IMR-90 (cell line): Measurements from ENCODE around the gene KRTAP10-9. TPM values are rescaled to one million over a fixed set of nuclear protein-coding genes. Genes with fewer than 3 reads are reported as not detected.

Experiments used
- ATAC-seq: fragments of 200-7000 bp; cut with Tn5 transposase; 2 replicates; pipeline ENCODE4 v1.9.1; 2020; ENCODE audit warnings: low read depth, mild to moderate bottlenecking, moderate library complexity
- BruUV-seq: library from RNA; stranded (reverse); fragments of 400-500 nt; replicated peaks from 2 replicates; lab custom pipeline; 2021; lab: Mats Ljungman, UMichigan
- CTCF ChIA-PET: fragments of 300-600 bp; formaldehyde crosslinking; extraction: SDS; loops from one replicate; lab custom pipeline; 2021; ENCODE audit warnings: antibody characterized with exemption; lab: Yijun Ruan, JAX
- POLR2A ChIA-PET: fragments of 300-600 bp; sonication (Branson Sonifier 250); formaldehyde crosslinking; loops from one replicate; lab custom pipeline; 2022; ENCODE audit warnings: antibody characterized with exemption; ENCODE audit not compliant: unreplicated experiment; lab: Charles Lee
- DNase-seq: peaks from one replicate; pipeline ENCODE4 v3.0.0; 2013
- H2AFZ ChIP-seq: replicated peaks from 2 replicates; pipeline ENCODE3; 2013; ENCODE audit warnings: low read length, mild to moderate bottlenecking; ENCODE audit not compliant: poor library complexity
- H2AK5ac ChIP-seq: 2 replicates; pipeline ENCODE4 v1.6.1; 2013; ENCODE audit warnings: low read depth, low read length, inconsistent platforms
- H2AK9ac ChIP-seq: replicated peaks from 2 replicates; pipeline ENCODE3; 2013; ENCODE audit warnings: mild to moderate bottlenecking, low read depth, low read length, moderate library complexity; ENCODE audit not compliant: poor library complexity
- H2BK120ac ChIP-seq: 2 replicates; pipeline ENCODE4 v1.6.1; 2013; ENCODE audit warnings: low read depth, low read length, inconsistent platforms
- H2BK15ac ChIP-seq: 3 replicates; pipeline ENCODE4 v1.6.1; 2013; ENCODE audit warnings: low read depth, low read length, inconsistent platforms
- H2BK20ac ChIP-seq: 2 replicates; pipeline ENCODE4 v1.6.1; 2013; ENCODE audit warnings: low read depth, mild to moderate bottlenecking, inconsistent platforms, low read length, moderate library complexity
- H2BK5ac ChIP-seq: 2 replicates; pipeline ENCODE4 v1.6.1; 2013; ENCODE audit warnings: mild to moderate bottlenecking, low read depth, low read length, inconsistent platforms; ENCODE audit not compliant: poor library complexity, severe bottlenecking
- H3K14ac ChIP-seq: replicated peaks from 2 replicates; pipeline ENCODE4 v1.6.1; 2013; ENCODE audit warnings: low read depth, low read length, inconsistent platforms
- H3K18ac ChIP-seq: 2 replicates; pipeline ENCODE4 v1.6.1; 2013; ENCODE audit warnings: low read depth, low read length, control low read depth
- H3K23ac ChIP-seq: 2 replicates; pipeline ENCODE4 v1.6.1; 2013; ENCODE audit warnings: low read depth, low read length, inconsistent platforms
- H3K27ac ChIP-seq: 2 replicates; pipeline ENCODE4 v1.5.1; 2013; ENCODE audit warnings: mild to moderate bottlenecking, control low read depth, low read length; ENCODE audit not compliant: insufficient read depth
- H3K27me3 ChIP-seq: 2 replicates; pipeline ENCODE4 v1.6.1; 2013; ENCODE audit warnings: low read length; ENCODE audit not compliant: control insufficient read depth, insufficient read depth
- H3K36me3 ChIP-seq: 2 replicates; pipeline ENCODE4 v1.6.1; 2013; ENCODE audit warnings: low read length, mixed read lengths; ENCODE audit not compliant: control insufficient read depth, insufficient read depth
- H3K4ac ChIP-seq: 2 replicates; pipeline ENCODE4 v1.6.1; 2013; ENCODE audit warnings: low read depth, low read length, inconsistent platforms
- H3K4me1 ChIP-seq: 2 replicates; pipeline ENCODE4 v1.6.1; 2013; ENCODE audit warnings: low read length, mixed read lengths; ENCODE audit not compliant: control insufficient read depth, insufficient read depth
- H3K4me2 ChIP-seq: 2 replicates; pipeline ENCODE4 v1.6.1; 2013; ENCODE audit warnings: low read depth, mild to moderate bottlenecking, control low read depth, low read length, moderate library complexity
- H3K4me3 ChIP-seq: 2 replicates; pipeline ENCODE4 v1.5.1; 2013; ENCODE audit warnings: low read depth, mild to moderate bottlenecking, control low read depth, low read length, moderate library complexity; ENCODE audit not compliant: insufficient read depth
- H3K56ac ChIP-seq: 2 replicates; pipeline ENCODE4 v1.6.1; 2013; ENCODE audit warnings: low read length, inconsistent platforms; ENCODE audit not compliant: insufficient read depth; ENCODE audit errors: extremely low read depth
- H3K79me1 ChIP-seq, 2 experiments: 2 replicates each; pipeline ENCODE4 v1.6.1; 2013; ENCODE audit warnings: low read length in 2 of 2, inconsistent platforms in 1 of 2, low read depth in 1 of 2
- H3K9ac ChIP-seq: 2 replicates; pipeline ENCODE4 v1.6.1; 2013; ENCODE audit warnings: low read depth, low read length, control low read depth
- H3K9me1 ChIP-seq: 2 replicates; pipeline ENCODE4 v1.6.1; 2013; ENCODE audit warnings: low read length, inconsistent platforms; ENCODE audit not compliant: insufficient read depth
- H3K9me3 ChIP-seq: 2 replicates; pipeline ENCODE4 v1.6.1; 2013; ENCODE audit warnings: low read length; ENCODE audit not compliant: control insufficient read depth, insufficient read depth
- H4K20me1 ChIP-seq: 2 replicates; pipeline ENCODE4 v1.6.1; 2013; ENCODE audit warnings: low read length, inconsistent platforms; ENCODE audit not compliant: insufficient read depth
- H4K5ac ChIP-seq: 2 replicates; pipeline ENCODE4 v1.6.1; 2013; ENCODE audit warnings: mild to moderate bottlenecking, low read depth, low read length, control low read depth
- H4K8ac ChIP-seq, 2 experiments: 2 replicates each; pipeline ENCODE4 v1.6.1; 2013; ENCODE audit warnings: low read depth in 2 of 2, low read length in 2 of 2, control low read depth in 1 of 2, inconsistent platforms in 1 of 2
- H4K91ac ChIP-seq: 2 replicates; pipeline ENCODE4 v1.6.1; 2013; ENCODE audit warnings: low read depth, low read length, inconsistent platforms; ENCODE audit not compliant: insufficient read depth
- BHLHE40 ChIP-seq: fragments of 150-350 bp; IDR thresholded peaks from 2 replicates; pipeline ENCODE4 v1.6.1; 2016; ENCODE audit warnings: mild to moderate bottlenecking, low read depth, low read length
- CEBPB ChIP-seq: IDR thresholded peaks from 2 replicates; pipeline ENCODE4 v1.6.1; 2012; ENCODE audit warnings: low read depth, low read length, improper control_type of control experiment
- CHD1 ChIP-seq: IDR thresholded peaks from 2 replicates; pipeline ENCODE4 v1.6.1; 2012; ENCODE audit warnings: low read depth, low read length, improper control_type of control experiment
- FOS ChIP-seq: fragments of 150-350 bp; IDR thresholded peaks from 2 replicates; pipeline ENCODE4 v1.6.1; 2016; ENCODE audit warnings: low read depth, low read length
- MAFK ChIP-seq: IDR thresholded peaks from 2 replicates; pipeline ENCODE4 v1.6.1; 2012; ENCODE audit warnings: low read depth, low read length, improper control_type of control experiment
- MAZ ChIP-seq: IDR thresholded peaks from 2 replicates; pipeline ENCODE4 v1.6.1; 2012; ENCODE audit warnings: low read depth, mild to moderate bottlenecking, low read length, improper control_type of control experiment, moderate library complexity, borderline replicate concordance
- MXI1 ChIP-seq: IDR thresholded peaks from 2 replicates; pipeline ENCODE4 v1.6.1; 2012; ENCODE audit warnings: low read depth, mild to moderate bottlenecking, low read length, moderate library complexity, borderline replicate concordance
- NFE2L2 ChIP-seq: fragments of 150-350 bp; IDR thresholded peaks from 2 replicates; pipeline ENCODE4 v1.6.1; 2016; ENCODE audit warnings: low read depth, mild to moderate bottlenecking, low read length
- POLR2A ChIP-seq: IDR thresholded peaks from 2 replicates; pipeline ENCODE4 v1.6.1; 2012; ENCODE audit warnings: mild to moderate bottlenecking, low read depth, low read length
- RAD21 ChIP-seq: IDR thresholded peaks from 2 replicates; pipeline ENCODE4 v1.6.1; 2012; ENCODE audit warnings: low read length, improper control_type of control experiment
- RCOR1 ChIP-seq: IDR thresholded peaks from 2 replicates; pipeline ENCODE4 v1.6.1; 2012; ENCODE audit warnings: mild to moderate bottlenecking, low read length, improper control_type of control experiment; ENCODE audit not compliant: insufficient replicate concordance
- RFX5 ChIP-seq: IDR thresholded peaks from 2 replicates; pipeline ENCODE4 v1.8.0; 2012; ENCODE audit warnings: low read depth, mild to moderate bottlenecking, low read length, moderate library complexity
- SMC3 ChIP-seq: fragments of 150-350 bp; IDR thresholded peaks from 2 replicates; pipeline ENCODE4 v1.6.1; 2016; ENCODE audit warnings: low read depth, mild to moderate bottlenecking, antibody characterized with exemption, low read length, moderate library complexity
- WGBS, 2 experiments: methylation state at CpG; one replicate each; pipeline versions ENCODE4 v1.1.5 to v1.1.7; 2013; ENCODE audit warnings: missing lambda C conversion rate in 2 of 2; ENCODE audit not compliant: insufficient read length in 1 of 2; ENCODE audit errors: extremely low coverage in 2 of 2; 5-methylcytosine and 5-hydroxymethylcytosine counted together
- dilution Hi-C: fragments of 300-500 bp; cut with HindIII; formaldehyde crosslinking; loops from one replicate; pipeline ENCODE4 v1.14.3; 2018; ENCODE audit warnings: low sequenced_read_pairs; ENCODE audit not compliant: unreplicated experiment
- in situ Hi-C: fragments of 300-500 bp; cut with MboI; formaldehyde crosslinking; loops from 3 replicates; pipeline ENCODE4 v1.14.3; 2019; ENCODE audit warnings: low sequenced_read_pairs, inconsistent platforms, mixed read lengths
- intact Hi-C: fragments of 100-400 bp; cut with micrococcal nuclease; formaldehyde crosslinking; loops from 2 replicates; pipeline ENCODE4 v1.10.0; 2022
- polyA plus RNA-seq, 3 experiments: library from polyadenylated mRNA; depleted of rRNA; stranded (reverse); fragments of >200 nt; gene quantifications; 2 replicates each; pipeline ENCODE4 v1.2.3, GENCODE V29; 2012; ENCODE audit warnings: low replicate concordance in 1 of 3
- total RNA-seq: library from RNA; depleted of rRNA; stranded (reverse); fragments of >200 nt; gene quantifications from 2 replicates; pipeline ENCODE4 v1.2.3, GENCODE V29; 2012
- TF ChIP-seq, protein P1 (sequence below): conservative IDR thresholded peaks from 2 replicates; pipeline ENCODE4 v1.5.1; 2012; ENCODE audit warnings: mild to moderate bottlenecking, low read depth, low read length, improper control_type of control experiment
- TF ChIP-seq, protein P2 (sequence below): fragments of 150-350 bp; IDR thresholded peaks from 2 replicates; pipeline ENCODE4 v1.6.1; 2017; ENCODE audit warnings: mild to moderate bottlenecking, antibody characterized with exemption, low read length, low read depth
- TF ChIP-seq, protein P3 (sequence below): fragments of 150-350 bp; IDR thresholded peaks from 2 replicates; pipeline ENCODE4 v1.6.1; 2016; ENCODE audit warnings: low read depth, mild to moderate bottlenecking, low read length, moderate library complexity, borderline replicate concordance

The KRTAP10-9 gene
- total and polyA plus RNA-seq, 2 of the 4 experiments (the other 2 are of a cell fraction) = not detected

DNA sequence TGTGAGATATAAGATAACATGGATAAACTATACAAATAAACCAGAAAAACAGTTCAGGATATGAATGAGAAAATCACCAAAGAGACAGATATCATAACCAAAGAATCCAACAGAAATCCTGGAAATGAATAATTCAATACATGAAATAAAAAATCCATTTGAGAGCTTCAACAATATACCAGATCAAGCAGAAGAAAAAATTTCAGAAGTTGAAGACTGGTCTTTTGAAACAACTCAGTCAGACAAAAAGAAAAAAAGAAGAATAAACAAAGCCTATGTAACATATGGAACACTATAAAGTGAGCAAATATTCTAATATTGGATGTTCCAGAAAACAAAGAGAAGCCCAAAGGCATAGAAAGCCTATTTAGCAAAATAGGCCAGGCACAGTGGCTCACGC, 45.0 kb downstream of the KRTAP10-9 start:
- H2AFZ ChIP-seq = no peak overlapping the region
- H3K4me1 ChIP-seq = no peaks in the 10 kb centered on the region
- dilution Hi-C loops (no loop called here), intact Hi-C loops (no loop called here), in situ Hi-C loops (no loop called here)
- H3K56ac ChIP-seq = no peak overlapping the region
- H3K14ac ChIP-seq = no peak overlapping the region
- ChIA-PET POLR2A (no interaction called here), CTCF (no interaction called here)
- no peak overlapping the region for H3K4me3 ChIP-seq
- H3K79me1 ChIP-seq = no peaks in the 10 kb centered on the region
- H3K27me3 ChIP-seq = peaks cover 14% of the 10 kb centered on the region
- no TSS peak for BruUV-seq
- no peak overlapping the region for H2BK5ac ChIP-seq
- no peak overlapping the region for H2BK120ac ChIP-seq
- H3K27ac ChIP-seq = no peak overlapping the region
- H4K91ac ChIP-seq = no peak overlapping the region
- H3K9me3 ChIP-seq = peaks cover 3% of the 10 kb centered on the region; the same call in 1 of the 2 replicates
- H4K20me1 ChIP-seq = no peaks in the 10 kb centered on the region
- H3K4me2 ChIP-seq = no peak overlapping the region
- no peak overlapping the region for H3K9ac ChIP-seq
- TF ChIP-seq, protein P1, sequence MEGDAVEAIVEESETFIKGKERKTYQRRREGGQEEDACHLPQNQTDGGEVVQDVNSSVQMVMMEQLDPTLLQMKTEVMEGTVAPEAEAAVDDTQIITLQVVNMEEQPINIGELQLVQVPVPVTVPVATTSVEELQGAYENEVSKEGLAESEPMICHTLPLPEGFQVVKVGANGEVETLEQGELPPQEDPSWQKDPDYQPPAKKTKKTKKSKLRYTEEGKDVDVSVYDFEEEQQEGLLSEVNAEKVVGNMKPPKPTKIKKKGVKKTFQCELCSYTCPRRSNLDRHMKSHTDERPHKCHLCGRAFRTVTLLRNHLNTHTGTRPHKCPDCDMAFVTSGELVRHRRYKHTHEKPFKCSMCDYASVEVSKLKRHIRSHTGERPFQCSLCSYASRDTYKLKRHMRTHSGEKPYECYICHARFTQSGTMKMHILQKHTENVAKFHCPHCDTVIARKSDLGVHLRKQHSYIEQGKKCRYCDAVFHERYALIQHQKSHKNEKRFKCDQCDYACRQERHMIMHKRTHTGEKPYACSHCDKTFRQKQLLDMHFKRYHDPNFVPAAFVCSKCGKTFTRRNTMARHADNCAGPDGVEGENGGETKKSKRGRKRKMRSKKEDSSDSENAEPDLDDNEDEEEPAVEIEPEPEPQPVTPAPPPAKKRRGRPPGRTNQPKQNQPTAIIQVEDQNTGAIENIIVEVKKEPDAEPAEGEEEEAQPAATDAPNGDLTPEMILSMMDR = no peak
- TF ChIP-seq, protein P2, sequence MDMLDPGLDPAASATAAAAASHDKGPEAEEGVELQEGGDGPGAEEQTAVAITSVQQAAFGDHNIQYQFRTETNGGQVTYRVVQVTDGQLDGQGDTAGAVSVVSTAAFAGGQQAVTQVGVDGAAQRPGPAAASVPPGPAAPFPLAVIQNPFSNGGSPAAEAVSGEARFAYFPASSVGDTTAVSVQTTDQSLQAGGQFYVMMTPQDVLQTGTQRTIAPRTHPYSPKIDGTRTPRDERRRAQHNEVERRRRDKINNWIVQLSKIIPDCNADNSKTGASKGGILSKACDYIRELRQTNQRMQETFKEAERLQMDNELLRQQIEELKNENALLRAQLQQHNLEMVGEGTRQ = no peak
- TF ChIP-seq CHD1 = no peak
- no peak for TF ChIP-seq POLR2A
- TF ChIP-seq, protein P3, sequence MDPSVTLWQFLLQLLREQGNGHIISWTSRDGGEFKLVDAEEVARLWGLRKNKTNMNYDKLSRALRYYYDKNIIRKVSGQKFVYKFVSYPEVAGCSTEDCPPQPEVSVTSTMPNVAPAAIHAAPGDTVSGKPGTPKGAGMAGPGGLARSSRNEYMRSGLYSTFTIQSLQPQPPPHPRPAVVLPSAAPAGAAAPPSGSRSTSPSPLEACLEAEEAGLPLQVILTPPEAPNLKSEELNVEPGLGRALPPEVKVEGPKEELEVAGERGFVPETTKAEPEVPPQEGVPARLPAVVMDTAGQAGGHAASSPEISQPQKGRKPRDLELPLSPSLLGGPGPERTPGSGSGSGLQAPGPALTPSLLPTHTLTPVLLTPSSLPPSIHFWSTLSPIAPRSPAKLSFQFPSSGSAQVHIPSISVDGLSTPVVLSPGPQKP = no peak
- no peak for TF ChIP-seq BHLHE40
- no peak for TF ChIP-seq NFE2L2
- no peak for TF ChIP-seq RAD21
- TF ChIP-seq RFX5 = no peak
- TF ChIP-seq CEBPB = no peak
- TF ChIP-seq MAZ = no peak
- no peak for TF ChIP-seq MXI1
- no peak for TF ChIP-seq FOS
- TF ChIP-seq SMC3 = no peak
- TF ChIP-seq RCOR1 = no peak
- TF ChIP-seq MAFK = no peak
- H4K8ac ChIP-seq = no peak overlapping the region
- no CpG with 5 or more reads among the region's 1 CpG for WGBS, 2 experiments
- ATAC-seq (no peak), DNase-seq (no peak)
- H2AK9ac ChIP-seq = no peak overlapping the region
- H2BK20ac ChIP-seq = no peak overlapping the region
- no peak overlapping the region for H2AK5ac ChIP-seq
- no peak overlapping the region for H4K5ac ChIP-seq
- no peaks in the 10 kb centered on the region for H3K36me3 ChIP-seq
- H3K9me1 ChIP-seq = no peaks in the 10 kb centered on the region
- H3K4ac ChIP-seq = no peak overlapping the region
- H3K23ac ChIP-seq = no peak overlapping the region
- H3K18ac ChIP-seq = no peak overlapping the region
- no peak overlapping the region for H2BK15ac ChIP-seq
